Glomerular visceral epithelial cell (primary cell): Measurements from ENCODE around the gene GAL3ST2.
"Not testable (repeated sequence)": the region's sequence is repeated elsewhere in the genome, so short reads cannot be mapped to it uniquely, and the experiment has no call there.

Experiments
- DNase-seq: peaks from one replicate; pipeline ENCODE4 v3.0.0-alpha.2; 2016; ENCODE audit errors: extremely low spot score

The GAL3ST2 gene

DNA sequence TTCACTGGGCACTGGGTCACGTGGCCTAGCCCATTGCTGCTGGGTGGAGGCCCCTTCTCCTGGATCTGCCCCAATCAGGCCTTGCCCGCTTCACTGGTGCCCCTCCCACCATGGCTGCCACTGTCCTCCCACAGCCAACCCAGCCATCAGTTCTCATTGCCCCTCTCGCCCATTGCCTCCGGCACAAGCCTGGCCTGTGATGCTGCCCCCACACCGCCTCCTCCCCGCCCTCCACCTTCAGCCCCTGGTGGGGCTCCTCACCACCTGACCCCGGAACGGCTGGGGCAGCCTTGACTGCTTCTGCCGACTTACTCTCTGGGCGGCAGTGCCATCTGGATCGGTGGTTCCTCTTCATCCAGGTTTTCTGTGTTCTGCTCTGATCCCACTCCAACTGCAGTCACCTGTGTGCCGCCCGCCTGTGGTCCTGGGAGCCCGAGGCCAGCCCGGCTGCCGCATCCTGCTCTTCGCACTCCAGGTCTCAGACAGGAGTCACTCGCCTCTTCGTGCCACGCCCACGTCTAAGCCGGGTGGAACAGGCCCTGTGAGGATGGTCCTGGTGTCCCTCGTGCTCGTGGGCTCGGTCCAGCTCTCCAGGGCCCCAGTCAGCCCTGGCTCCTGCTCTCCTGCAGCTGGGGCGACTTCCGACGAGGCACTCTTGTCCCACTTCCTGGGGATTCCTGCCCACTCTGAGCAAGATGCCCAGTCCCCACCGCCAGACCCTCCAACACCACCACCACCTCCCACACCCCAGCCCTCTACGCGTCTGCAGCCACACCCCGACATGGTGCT, 28.0 kb upstream of the GAL3ST2 start:
- no peak for DNase-seq

- DNase-seq: no peak
Measured at GRCh38 chr2:241750076-241750840, 26.4 kb upstream of the GAL3ST2 start.

DNA sequence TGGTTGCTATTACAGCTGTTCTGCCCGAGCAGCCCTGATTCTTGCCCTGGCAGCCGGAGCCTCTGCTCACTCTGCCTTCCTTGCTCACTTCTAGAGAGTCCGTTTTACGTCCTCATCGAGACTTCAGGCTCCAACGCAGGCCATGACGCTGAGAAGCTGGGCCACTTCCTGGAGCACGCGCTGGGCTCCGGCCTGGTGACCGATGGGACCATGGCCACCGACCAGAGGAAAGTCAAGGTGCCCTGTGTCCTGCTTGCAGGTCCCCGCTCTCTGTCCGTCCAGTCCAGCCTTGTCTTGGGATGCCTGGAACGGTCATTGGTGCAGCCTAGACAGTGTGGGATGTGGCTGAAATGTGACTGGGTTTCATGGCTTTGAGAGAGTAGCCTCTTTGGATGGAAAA, 25.5 kb upstream of the GAL3ST2 start:
- DNase-seq: no peak

- no peak for DNase-seq
Measured at GRCh38 chr2:241751776-241752175, 24.8 kb upstream of the GAL3ST2 start.

- DNase-seq: no peak
Measured at GRCh38 chr2:241752253-241752652, 24.4 kb upstream of the GAL3ST2 start.

GRCh38 chr2:241752689-241753276, 23.8 kb upstream of the GAL3ST2 start:
- DNase-seq: no peak

- DNase-seq: no peak
Measured at GRCh38 chr2:241753493-241753892, 23.1 kb upstream of the GAL3ST2 start.

- no peak for DNase-seq
Measured at GRCh38 chr2:241754042-241754441, 22.6 kb upstream of the GAL3ST2 start.

DNA sequence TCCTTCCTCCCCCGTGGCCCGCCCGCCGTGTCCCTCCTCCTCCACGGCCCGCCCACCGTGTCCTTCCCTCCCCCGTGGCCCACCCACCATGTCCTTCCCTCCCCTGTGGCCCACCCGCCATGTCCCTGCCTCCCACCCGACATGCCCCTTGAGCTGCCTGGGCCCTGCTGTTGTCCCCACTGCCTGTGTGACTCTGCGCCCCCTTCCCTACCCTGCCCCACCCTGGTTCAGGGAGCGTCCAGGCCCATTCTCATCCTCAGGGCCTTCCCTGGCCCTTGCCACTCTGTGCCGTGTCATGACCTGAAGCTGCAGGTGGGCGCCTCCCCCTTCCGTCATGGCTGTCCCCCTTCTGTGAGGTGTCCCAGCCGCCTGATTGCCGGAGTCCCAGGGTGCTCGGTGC, 21.5 kb upstream of the GAL3ST2 start:
- no peak for DNase-seq

GRCh38 chr2:241755777-241756176, 20.8 kb upstream of the GAL3ST2 start:
- no peak for DNase-seq

- DNase-seq: no peak
Measured at GRCh38 chr2:241759067-241759807, 17.4 kb upstream of the GAL3ST2 start.

- not testable (repeated sequence) for DNase-seq
Measured at GRCh38 chr2:241759893-241760292, 16.7 kb upstream of the GAL3ST2 start.

GRCh38 chr2:241760301-241760771, 16.3 kb upstream of the GAL3ST2 start:
- no peak for DNase-seq

DNA sequence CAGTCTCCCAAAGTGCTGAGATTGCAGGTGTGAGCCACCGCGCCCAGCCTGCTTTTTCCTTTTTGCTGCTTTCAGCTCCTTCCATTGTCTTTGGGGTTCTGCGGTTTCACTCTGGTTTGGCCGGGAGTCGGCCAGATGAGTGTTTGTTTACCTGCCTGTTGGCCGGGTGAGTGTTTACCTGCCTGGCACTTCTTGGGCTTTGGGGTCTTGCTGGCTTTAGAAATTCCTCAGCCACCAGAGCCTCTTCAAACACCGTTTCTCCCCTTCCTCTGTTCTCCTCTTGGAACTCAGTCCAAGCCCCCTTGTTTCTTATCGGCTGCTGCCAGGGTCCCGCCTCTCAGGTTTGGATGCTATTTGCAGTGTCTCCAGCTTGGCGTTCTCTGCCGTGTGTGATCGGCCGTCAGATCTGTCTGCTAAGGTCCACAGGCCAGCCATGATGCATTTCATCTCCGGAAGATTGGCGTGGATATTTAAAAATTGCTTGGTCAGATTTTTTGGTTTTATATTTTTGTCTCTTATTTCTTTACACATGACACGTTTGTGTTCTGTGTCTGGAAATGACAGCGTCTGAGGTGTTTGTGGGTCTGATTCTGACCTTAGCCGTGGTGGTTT, 14.2 kb upstream of the GAL3ST2 start:
- no peak for DNase-seq

DNA sequence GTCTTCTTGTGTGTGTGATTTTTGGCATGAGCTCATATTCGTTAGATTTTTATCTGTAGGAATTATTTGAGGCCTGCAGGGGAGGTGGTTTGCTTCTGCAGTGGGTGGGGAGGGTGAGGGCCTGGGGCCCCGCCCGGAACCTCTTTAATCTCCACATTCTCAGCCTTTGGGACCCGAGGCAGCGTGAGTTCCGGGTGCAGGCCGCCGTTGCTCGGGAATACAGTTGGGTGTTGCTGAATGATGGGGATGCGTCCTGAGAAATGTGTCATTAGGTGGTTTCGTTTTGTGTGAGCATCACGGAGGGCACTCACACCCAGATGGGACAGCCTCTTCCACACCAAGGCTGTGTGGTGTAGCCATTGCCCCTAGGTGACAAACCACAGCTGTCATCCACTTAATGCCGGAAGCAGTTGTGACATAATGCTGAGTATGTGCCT, 13.7 kb upstream of the GAL3ST2 start:
- no peak for DNase-seq

DNA sequence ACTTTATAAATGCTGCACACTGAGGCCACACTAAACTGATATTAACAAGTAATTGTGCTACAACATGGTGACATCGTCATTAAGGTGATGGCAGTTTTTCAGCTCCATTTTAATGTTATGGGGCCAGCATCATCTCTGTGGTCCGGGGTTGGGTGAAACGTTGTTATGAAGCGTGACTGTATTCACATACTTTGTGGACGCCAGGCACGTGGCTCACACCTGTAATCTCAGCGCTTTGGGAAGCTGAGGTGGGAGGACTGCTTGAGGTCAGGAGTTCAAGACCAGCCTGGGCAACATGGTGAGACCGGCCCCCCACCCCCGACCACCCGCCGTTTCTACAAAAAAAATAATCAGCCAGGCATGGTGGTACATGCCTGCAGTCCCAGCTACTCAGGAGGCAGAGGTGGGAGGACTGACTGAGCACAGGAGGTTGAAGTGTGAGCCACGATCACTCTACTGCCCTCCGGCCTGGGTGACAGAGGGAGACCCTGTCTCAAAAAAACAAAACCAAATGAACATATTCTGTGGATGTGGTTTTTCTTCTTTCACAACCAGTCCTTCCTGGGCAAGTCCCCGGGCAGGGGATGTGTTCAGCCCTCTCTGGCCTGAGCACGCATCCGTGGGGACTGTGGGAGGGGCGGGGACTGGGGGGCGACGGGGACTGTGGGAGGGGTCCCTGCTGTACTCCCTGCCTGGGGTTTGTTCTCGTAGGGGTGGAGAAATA, 12.9 kb upstream of the GAL3ST2 start:
- no peak for DNase-seq

DNA sequence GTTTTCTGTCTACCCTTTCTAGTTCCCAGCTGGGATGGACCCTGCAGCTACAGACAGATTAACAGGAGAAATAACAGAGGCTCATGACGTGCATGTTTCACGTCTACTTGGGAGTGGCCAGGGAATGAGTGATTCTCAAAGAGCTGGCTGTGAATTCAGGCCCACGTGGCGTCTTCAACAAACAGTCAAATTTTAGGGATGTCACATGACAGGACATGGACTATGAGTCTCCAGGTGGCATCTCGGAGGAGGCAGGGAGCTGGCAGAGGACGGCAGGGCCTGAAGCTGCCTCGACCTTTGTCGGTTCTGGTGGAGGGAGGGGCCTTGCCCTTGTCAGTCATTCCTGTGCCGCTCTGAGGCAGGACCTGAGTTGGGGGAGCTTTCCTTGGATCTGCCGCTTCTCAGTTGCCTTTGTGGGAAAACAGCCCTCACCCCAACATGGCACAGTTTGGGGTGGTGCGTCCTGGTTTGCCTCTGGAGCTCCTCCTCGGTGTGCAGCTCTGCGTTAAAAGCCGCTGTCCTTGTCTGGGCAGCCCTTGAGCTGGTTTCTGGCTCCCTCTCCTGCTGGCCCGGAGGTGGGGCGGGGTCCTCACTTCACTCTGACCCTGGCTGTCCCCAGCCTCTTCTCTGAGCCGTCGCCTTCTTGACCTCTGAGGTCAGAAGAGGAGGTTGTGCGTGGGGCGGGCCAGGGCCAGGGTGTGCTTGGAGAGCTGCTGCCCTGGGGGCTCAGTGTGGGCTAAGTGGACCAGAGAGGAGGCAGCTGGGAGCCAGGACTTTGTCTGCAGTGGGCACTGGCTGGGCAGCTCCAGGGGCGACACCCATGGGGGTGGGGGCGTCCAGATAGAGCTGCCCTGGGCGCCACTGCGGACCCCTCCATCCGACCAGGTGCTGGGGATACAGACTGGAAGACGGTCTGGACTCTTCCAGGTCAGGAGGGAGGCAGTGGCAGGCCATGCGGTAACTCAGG, 12.1 kb upstream of the GAL3ST2 start:
- DNase-seq: no peak

DNA sequence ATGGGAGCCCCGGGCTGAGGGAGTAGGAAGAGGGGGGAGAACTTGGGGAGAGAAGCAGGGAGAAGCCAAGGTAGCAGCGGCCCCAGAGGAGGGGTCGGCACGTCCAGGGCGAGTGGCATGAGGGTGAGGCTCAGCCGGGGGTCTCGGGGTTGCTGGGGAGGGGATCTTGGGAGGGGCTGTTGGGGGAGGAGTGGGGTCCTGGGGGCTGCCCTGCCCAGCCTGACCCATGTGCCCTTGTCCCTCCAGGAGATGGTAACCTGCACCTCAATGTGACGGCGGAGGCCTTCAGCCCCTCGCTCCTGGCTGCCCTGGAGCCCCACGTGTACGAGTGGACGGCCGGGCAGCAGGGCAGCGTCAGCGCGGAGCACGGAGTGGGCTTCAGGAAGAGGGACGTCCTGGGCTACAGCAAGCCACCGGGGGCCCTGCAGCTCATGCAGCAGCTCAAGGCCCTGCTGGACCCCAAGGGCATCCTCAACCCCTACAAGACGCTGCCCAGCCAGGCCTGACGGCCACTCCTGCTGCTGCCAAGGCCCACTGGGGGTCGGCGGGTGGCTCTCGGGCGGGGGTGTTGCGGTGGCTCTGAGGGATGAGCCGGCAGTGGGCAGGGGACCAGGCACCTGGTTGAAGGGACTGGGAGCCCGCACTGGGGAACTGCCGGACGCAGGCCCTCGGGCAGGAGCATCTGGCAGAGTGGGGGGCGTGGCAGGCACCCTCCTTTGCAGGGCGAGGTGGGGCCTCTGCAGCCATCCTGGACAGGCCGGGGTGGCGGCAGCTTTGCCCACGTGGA, 9.0 kb upstream of the GAL3ST2 start:
- no peak for DNase-seq

DNA sequence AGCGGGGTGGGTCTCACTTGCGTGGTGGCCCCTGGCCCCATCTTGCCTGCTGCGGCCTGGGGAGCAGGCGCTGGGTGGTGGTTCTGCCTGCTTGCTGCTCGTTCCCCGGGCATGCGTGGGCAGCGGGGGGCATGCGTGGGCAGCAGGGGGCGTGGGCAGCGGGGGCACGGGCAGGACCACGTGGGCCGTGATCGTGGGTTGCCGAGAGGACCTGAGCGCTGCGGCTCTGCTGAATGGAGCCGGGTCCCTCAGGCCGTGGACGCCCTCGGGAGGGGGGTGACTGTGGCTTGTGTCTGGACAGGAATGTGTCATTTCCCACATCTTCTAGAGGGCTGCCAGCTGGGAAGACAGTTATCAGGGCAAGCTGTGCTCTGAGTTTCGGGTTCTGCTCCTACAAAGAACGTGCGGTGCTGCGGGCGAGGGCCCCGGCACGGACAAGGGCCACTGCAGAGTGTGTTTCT, 8.3 kb upstream of the GAL3ST2 start:
- DNase-seq: no peak
